Measurements from ENCODE around the gene DDX53.

Gene DDX53

GRCh38 chrX:22999696-23000223, at the start of gene DDX53:
Gene DDX53, plus strand, starts transcription at chrX:22999960. Its CDS starts 98 bp downstream, at chrX:23000058.
- DNase-seq = no peak

- peak; percentile 5 for DNase-seq
These were observed 49.2 kb upstream of the DDX53 start for GRCh38 chrX:22950269-22951266.

GRCh38 chrX:22952010-22952409, 47.8 kb upstream of the DDX53 start:
- no peak for DNase-seq

DNA sequence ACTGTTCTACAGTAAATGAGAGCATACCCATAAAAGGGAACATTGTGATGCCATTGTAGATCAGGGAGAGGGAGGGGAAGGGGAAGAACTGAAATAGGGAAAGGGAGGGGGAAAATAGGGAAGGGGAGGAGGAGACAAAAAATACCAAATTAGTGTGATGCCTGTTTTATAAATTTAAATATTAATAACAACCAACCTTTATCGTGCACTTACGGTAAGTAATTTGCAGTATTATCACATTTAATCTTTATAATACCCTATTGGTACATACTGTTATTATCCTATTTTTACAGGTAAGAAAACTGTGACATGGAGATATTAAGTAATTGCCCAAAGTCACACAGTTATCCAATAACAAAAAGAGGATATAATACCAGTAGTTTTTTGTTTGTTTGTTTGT, 41.5 kb upstream of the DDX53 start:
- no peak for DNase-seq

DNA sequence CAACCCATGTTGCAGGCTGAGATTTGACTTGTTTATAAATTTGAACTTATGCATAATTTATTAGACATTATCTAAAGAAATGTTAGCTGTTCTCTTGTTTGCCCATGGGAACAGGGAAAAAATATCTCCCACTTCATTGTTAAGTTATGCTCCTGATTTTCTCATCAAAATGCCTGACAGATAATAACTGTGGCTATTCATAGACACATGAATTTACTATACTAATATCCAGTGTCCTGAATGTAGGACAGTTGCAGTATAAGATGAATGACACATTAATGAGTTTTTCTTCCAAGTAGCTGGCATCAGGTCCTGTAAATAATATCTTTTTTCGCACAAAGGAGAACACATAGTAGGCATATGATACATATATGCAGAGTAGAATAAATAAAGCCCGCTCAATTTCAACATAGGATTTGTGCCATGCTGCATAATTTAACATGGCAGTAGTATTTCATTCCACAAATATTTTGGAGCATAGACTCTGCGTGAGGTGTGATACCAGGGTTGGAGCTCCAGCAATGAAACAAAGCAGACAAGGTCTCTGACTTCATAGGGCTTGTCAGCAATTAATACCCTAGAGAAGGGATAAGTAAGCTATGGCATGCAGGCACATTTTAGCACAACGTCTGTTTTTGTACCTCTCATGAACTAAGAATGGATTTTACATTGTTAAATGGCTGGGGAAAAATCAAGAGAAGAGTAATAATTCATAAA, 40.4 kb upstream of the DDX53 start:
- DNase-seq = no peak

DNA sequence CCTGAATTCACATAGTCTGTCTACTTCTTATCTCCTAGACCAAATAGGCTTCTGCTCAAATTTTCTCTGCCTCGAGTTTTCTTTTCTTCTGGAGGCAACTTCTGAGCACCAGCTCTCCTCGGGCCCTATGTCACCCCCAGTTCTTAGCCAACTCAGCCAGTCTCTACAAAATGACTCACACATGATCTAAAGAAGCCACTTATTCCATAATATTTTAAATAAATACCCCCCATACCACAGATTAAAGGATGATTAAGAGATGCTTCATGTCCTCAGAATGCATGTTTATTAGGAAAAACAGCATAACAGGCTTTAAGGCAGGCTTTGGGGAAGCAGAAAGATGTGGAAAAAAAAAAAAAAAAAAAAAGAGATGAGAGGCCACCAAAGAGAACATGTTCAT, 36.6 kb upstream of the DDX53 start:
- no peak for DNase-seq

- DNase-seq = no peak
These were observed 31.3 kb upstream of the DDX53 start for GRCh38 chrX:22968494-22968893.

- no peak for DNase-seq
These were observed 30.3 kb upstream of the DDX53 start for GRCh38 chrX:22969411-22969810.

- no peak for DNase-seq
These were observed 28.9 kb upstream of the DDX53 start for GRCh38 chrX:22970861-22971260.

- no peak for DNase-seq
These were observed 25.1 kb upstream of the DDX53 start for GRCh38 chrX:22974616-22975015.

DNA sequence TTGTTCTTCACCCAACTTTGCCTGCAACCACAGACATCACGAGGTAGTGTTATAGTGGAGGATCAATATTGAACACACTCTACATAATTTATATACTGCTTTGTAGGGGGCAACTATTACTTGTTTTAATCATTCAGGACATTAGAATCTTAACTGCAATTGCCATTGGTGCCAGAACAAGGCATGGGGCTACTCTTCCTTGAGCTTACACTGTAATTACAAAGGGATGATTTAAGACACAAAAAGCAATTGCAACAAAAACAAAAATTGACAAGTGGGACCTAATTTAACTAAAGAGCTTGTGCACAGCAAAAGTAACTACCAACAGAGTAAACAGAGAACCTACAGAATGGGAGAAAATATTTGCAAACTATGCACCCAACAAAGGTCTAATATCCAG, 24.0 kb upstream of the DDX53 start:
- no peak for DNase-seq

DNA sequence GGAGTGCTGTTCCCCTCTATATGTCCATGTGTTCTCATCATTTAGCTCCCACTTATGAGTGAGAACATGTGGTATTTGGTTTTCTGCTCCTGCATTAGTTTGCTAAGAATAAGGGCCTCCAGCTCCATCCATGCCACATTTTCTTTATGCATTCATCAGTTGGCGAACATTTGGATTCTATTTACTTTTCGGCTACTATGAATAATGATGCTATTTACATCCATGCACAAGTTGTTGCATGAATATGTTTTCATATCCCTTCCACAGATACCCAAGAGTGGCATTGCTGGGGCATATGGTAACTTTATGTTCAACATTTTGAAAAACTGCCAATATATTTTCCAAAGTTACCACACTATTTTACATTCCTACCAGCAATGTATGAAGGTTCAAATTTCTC, 13.8 kb upstream of the DDX53 start:
- no peak for DNase-seq

DNA sequence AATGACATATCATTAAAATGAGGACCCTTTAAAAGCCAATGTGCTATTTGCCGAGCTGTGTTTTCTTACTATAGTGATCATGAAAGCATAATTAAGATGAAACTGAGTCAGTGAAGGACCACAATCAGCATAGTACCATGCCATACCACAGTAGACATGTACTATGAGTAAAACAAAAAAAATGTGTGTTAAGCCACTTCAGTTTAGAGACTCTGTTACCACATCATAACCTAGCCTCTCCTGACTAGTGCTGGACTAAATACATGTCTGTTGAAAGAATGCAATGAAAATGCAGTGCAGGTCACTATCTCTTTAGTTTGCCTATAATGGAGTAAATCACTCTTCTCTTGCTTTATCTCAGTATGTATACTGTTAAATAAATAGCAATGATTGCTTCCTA, 12.3 kb upstream of the DDX53 start:
- DNase-seq = no peak

DNA sequence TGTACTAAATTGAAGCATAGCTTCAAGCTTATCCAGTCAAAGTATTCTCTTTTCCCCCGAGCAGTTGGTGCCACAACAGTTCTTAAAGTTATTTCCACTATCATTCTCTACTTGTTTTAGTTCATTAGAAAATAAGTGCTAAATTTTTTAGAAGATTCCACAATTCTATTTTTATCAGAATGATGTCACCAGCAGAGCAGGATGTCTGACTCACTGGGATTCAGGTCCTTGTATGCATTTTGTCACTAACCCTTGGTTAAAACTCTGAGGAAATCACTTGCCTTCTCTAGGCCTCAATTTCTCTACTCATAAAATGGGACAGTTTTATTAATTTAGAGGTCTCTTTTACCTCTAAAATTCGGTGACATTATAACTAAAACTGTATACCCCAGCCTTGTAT, 3.4 kb downstream of the DDX53 start:
- no peak for DNase-seq

DNA sequence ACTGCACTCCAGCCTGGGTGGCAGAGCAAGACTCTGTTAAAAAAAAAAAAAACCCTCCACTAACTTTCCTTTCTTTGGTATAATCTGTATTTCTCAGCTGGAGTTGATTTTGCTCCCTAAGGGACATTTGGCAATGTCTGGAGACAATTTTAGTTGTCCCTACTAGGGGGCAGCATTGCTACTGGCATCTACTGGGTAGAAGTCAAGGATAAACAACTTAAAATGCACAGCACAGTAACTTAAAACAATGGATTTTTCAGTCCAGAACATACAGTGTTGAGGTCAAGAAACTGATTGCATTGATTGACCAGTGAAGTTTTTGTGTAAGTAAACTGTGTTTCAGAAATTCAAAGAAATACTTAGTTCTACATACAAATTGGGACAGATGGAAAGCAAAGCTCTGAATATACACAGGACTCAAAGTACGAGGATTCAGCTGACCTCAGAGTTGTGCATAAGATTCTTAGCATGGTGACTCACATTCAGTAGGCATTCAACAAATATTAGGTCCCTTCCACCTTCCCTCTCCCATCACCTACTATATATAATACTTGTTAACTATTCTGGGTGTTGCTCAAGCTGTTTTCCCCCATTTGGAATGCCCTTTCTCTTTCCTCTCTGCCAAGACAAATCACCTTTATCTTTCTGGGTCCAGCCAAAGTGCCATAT, 8.8 kb downstream of the DDX53 start:
- no peak for DNase-seq

GRCh38 chrX:23012162-23012561, 12.4 kb downstream of the DDX53 start:
- no peak for DNase-seq

GRCh38 chrX:23012636-23013035, 12.9 kb downstream of the DDX53 start:
- no peak for DNase-seq

DNA sequence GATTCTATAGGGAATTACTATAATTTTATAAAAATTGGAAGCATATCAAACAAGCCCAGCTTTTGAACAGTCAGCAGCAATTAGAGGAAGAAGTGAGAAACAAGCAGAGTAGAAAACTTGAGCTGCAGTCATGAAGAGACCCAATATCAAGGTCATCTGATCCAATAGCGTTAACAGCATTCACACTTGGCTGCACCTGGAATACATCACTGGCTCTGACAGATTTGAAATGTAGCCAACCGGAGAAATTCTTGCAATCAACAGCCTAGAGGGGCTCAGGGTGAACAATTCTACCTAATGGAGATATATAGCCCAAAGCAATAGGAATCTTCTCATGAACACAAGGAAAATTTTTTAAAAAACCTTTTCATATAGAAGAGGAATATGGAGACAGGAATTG, 13.6 kb downstream of the DDX53 start:
- DNase-seq = no peak

GRCh38 chrX:23031600-23031999, 31.8 kb downstream of the DDX53 start:
- DNase-seq = no peak

GRCh38 chrX:23035493-23035892, 35.7 kb downstream of the DDX53 start:
- no peak for DNase-seq

GRCh38 chrX:23046443-23046842, 46.7 kb downstream of the DDX53 start:
- DNase-seq = no peak

GRCh38 chrX:23048806-23049573, 49.2 kb downstream of the DDX53 start:
- no peak for DNase-seq

All from suppressor macrophage treated with lipopolysaccharide for 4 hours (primary cell).